ENCODE measurements around the gene THSD4.

THSD4 gene

DNA sequence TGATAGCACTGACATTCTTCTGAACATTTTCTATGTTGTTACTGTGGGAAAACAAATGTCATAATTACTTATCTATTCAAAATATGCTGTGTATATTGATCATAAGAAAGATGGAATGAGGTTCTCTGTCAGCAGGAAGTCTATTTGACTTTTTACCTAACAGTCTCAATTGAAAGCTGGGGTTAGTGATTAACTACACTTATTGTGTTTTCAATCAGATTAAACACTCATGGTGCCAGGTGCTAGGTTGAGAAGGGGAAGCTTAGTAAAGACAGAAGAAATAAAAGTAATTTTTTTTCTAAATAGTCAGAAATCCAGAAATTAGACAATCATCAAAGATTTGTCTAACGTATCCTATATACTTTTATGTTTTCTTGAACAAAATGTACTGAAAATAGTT lies 414.1 kb downstream of the THSD4 start:
- Histone ChIP-seq H3K27ac (replicated peaks) (no peak overlapping the region), H3K4me3 (replicated peaks; ENCODE audit: insufficient read depth, low read length) (no peak overlapping the region), H3K27me3 (ENCODE audit: insufficient read depth, poor library complexity, severe bottlenecking) (no peaks in the 10 kb centered on the region)
- TF ChIP-seq POLR2AphosphoS5 (IDR thresholded peaks at IDR 0.05; ENCODE audit: low read depth), result no peak
- DNase-seq (ENCODE audit: low read depth in 1 of 2, low spot score in 1 of 2), result no peak

DNA sequence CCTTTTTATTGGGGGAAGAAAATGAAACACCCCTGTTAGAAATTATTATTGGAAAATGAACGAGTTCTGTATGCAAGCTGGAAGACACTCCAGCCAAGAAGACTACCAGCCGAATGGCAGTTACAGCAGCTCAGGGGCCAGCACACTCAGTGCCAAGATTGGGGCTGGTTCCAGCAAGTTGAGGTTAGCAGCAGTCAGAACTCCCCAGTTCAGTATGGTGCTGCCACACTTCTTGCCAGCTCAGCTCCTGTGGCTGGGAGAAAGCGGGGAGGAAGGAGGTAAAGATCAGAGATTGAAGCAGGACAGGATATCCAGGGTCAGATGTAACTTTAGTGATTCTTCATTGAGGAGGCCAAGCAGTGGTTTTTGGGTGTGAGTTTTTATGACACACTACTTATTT lies 414.8 kb downstream of the THSD4 start:
- no peaks in the 10 kb centered on the region for H3K27me3 ChIP-seq (ENCODE audit: insufficient read depth, poor library complexity, severe bottlenecking)
- no peak overlapping the region for H3K27ac ChIP-seq (replicated peaks)
- no peak for DNase-seq (ENCODE audit: low read depth in 1 of 2, low spot score in 1 of 2)
- no peak overlapping the region for H3K4me3 ChIP-seq (replicated peaks; ENCODE audit: insufficient read depth, low read length)
- TF ChIP-seq GABPA (IDR thresholded peaks at IDR 0.05; ENCODE audit: low read depth) (no peak), POLR2AphosphoS5 (IDR thresholded peaks at IDR 0.05; ENCODE audit: low read depth) (no peak), SPI1 (IDR thresholded peaks at IDR 0.05; ENCODE audit: borderline replicate concordance, low read depth) (no peak)
- TF ChIP-seq, protein P1, sequence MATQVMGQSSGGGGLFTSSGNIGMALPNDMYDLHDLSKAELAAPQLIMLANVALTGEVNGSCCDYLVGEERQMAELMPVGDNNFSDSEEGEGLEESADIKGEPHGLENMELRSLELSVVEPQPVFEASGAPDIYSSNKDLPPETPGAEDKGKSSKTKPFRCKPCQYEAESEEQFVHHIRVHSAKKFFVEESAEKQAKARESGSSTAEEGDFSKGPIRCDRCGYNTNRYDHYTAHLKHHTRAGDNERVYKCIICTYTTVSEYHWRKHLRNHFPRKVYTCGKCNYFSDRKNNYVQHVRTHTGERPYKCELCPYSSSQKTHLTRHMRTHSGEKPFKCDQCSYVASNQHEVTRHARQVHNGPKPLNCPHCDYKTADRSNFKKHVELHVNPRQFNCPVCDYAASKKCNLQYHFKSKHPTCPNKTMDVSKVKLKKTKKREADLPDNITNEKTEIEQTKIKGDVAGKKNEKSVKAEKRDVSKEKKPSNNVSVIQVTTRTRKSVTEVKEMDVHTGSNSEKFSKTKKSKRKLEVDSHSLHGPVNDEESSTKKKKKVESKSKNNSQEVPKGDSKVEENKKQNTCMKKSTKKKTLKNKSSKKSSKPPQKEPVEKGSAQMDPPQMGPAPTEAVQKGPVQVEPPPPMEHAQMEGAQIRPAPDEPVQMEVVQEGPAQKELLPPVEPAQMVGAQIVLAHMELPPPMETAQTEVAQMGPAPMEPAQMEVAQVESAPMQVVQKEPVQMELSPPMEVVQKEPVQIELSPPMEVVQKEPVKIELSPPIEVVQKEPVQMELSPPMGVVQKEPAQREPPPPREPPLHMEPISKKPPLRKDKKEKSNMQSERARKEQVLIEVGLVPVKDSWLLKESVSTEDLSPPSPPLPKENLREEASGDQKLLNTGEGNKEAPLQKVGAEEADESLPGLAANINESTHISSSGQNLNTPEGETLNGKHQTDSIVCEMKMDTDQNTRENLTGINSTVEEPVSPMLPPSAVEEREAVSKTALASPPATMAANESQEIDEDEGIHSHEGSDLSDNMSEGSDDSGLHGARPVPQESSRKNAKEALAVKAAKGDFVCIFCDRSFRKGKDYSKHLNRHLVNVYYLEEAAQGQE (IDR thresholded peaks at IDR 0.05; ENCODE audit: insufficient replicate concordance, low read depth), result no peak
- TF ChIP-seq, protein P2, sequence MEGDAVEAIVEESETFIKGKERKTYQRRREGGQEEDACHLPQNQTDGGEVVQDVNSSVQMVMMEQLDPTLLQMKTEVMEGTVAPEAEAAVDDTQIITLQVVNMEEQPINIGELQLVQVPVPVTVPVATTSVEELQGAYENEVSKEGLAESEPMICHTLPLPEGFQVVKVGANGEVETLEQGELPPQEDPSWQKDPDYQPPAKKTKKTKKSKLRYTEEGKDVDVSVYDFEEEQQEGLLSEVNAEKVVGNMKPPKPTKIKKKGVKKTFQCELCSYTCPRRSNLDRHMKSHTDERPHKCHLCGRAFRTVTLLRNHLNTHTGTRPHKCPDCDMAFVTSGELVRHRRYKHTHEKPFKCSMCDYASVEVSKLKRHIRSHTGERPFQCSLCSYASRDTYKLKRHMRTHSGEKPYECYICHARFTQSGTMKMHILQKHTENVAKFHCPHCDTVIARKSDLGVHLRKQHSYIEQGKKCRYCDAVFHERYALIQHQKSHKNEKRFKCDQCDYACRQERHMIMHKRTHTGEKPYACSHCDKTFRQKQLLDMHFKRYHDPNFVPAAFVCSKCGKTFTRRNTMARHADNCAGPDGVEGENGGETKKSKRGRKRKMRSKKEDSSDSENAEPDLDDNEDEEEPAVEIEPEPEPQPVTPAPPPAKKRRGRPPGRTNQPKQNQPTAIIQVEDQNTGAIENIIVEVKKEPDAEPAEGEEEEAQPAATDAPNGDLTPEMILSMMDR (IDR thresholded peaks at IDR 0.05; ENCODE audit: insufficient read depth, low read length), result no peak

DNA sequence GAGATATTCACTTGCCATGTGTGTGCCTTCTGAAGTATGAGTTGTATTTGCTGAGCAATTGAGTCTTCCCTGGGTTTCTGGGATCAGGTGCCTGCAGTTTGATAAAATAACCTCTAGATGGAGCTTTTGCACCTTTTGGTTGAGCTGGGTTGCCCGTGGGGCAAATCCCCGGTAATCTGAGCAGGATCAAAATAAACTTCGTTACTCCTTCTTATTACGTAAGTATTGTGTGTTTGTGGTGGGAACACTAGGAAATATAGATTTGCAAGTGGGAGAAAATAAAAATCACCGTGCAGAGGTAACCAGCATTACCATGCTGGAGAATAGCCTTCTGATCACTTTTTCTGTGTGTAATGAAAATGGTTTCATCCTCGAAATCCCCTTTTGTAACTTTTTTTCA lies 417.7 kb downstream of the THSD4 start:
- Histone ChIP-seq H3K27me3 (ENCODE audit: insufficient read depth, poor library complexity, severe bottlenecking) (no peaks in the 10 kb centered on the region), H3K27ac (replicated peaks) (no peak overlapping the region), H3K4me3 (replicated peaks; ENCODE audit: insufficient read depth, low read length) (no peak overlapping the region)
- TF ChIP-seq, protein P1 (IDR thresholded peaks at IDR 0.05; ENCODE audit: insufficient replicate concordance, low read depth), result no peak
- TF ChIP-seq, protein P2 (IDR thresholded peaks at IDR 0.05; ENCODE audit: insufficient read depth, low read length), result peak; percentile 43
- DNase-seq (ENCODE audit: low read depth in 1 of 2, low spot score in 1 of 2), result peak; percentile 5 to 6

DNA sequence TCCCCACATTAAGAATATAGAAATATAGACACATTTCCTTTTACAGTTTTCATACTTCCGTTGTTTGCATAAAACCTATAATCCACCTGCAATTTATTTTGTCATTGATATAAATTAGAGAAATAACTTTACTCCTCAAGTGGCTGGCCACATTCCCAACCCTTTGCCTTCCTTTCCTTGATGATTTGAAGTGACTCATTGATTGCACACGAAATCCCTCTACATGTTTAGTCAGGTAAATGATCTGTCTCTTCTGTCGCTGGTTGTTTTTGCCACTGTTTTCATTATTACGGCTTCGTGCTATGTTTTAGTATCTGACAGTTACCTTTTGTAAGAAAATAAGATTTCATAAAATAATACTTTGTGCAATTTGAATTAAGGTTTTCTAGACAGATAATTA lies 422.9 kb downstream of the THSD4 start:
- H3K4me3 ChIP-seq (replicated peaks; ENCODE audit: insufficient read depth, low read length), result no peak overlapping the region
- no peak overlapping the region for H3K27ac ChIP-seq (replicated peaks)
- H3K27me3 ChIP-seq (ENCODE audit: insufficient read depth, poor library complexity, severe bottlenecking), result no peaks in the 10 kb centered on the region
- TF ChIP-seq GABPA (IDR thresholded peaks at IDR 0.05; ENCODE audit: low read depth), result no peak
- TF ChIP-seq, protein P1 (IDR thresholded peaks at IDR 0.05; ENCODE audit: insufficient replicate concordance, low read depth), result no peak
- no peak for TF ChIP-seq SPI1 (IDR thresholded peaks at IDR 0.05; ENCODE audit: borderline replicate concordance, low read depth)
- TF ChIP-seq, protein P2 (IDR thresholded peaks at IDR 0.05; ENCODE audit: insufficient read depth, low read length), result no peak
- no peak for TF ChIP-seq POLR2AphosphoS5 (IDR thresholded peaks at IDR 0.05; ENCODE audit: low read depth)
- no peak for DNase-seq (ENCODE audit: low read depth in 1 of 2, low spot score in 1 of 2)

Measured in HL-60 (cell line).